Cardiac muscle cell (in vitro differentiated cells and primary cell): Measurements from ENCODE around the gene PDCD7. TPM values are rescaled to one million over a fixed set of nuclear protein-coding genes. Genes with fewer than 3 reads are reported as not detected.
"Not testable (repeated sequence)": the region's sequence is repeated elsewhere in the genome, so short reads cannot be mapped to it uniquely, and the experiment has no call there.

Experiments used
- DNase-seq, 2 donors: peaks; one replicate each; pipeline versions ENCODE4 v3.0.0 to v3.0.0-alpha.2; 2010 to 2017; ENCODE audit warnings: low read depth in 1 of 2, low spot score in 1 of 2
- H3K27ac ChIP-seq: fragments of 200-600 bp; sonication (generic); 2 replicates; pipeline ENCODE4 v1.5.1; 2016
- H3K27me3 ChIP-seq: fragments of 200-600 bp; sonication (generic); 2 replicates; pipeline ENCODE4 v1.6.0; 2016; ENCODE audit warnings: control low read depth
- H3K36me3 ChIP-seq: fragments of 200-600 bp; sonication (generic); 2 replicates; pipeline ENCODE4 v1.5.1; 2016; ENCODE audit warnings: control low read depth
- H3K4me1 ChIP-seq: fragments of 200-600 bp; sonication (generic); 2 replicates; pipeline ENCODE4 v1.8.1; 2017; ENCODE audit warnings: low read depth, mild to moderate bottlenecking, mixed run types
- H3K4me3 ChIP-seq: fragments of 200-600 bp; sonication (generic); 2 replicates; pipeline ENCODE4 v1.5.1; 2016; ENCODE audit warnings: mild to moderate bottlenecking
- H3K9me3 ChIP-seq: fragments of 200-600 bp; sonication (generic); 2 replicates; pipeline ENCODE4 v1.5.1; 2017; ENCODE audit warnings: low read depth, mild to moderate bottlenecking, control low read depth
- polyA plus RNA-seq: library from polyadenylated mRNA; unstranded; fragments of >200 nt; fragmentation: Nextera tagmentation; extraction: Ambion mirVana; gene quantifications from 2 replicates; pipeline ENCODE4 v1.2.1, GENCODE V29; 2016
- total RNA-seq: library from RNA; depleted of rRNA; stranded (reverse); fragments of >200 nt; gene quantifications from 2 replicates; pipeline ENCODE4 v1.2.3, GENCODE V29; 2016
- TF ChIP-seq, protein P1 (sequence below): IDR thresholded peaks from 2 replicates; pipeline ENCODE4 v1.5.1; 2012; ENCODE audit warnings: low read depth, mild to moderate bottlenecking, low read length

The PDCD7 gene
- total and polyA plus RNA-seq, 2 experiments from 2014 or later: 18.7 to 35.5 TPM

DNA sequence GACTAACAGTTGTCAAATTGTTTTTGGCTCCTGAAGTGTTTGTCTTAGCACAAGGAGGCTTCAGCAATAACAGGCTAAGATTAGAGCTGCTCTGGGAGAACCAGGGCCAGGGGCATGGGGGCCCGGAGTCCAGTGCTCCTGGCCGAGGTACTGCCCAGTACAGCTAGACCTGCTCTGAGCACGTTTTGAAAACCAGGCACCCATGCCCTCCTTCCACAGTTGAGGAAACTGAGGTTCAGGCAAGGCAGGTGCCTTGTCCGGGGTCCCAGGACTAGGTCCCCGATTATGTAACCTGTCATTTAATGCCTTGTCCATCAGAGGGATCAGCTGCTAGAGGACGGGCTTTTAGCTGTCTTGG lies 37.9 kb downstream of the PDCD7 start:
- Histone ChIP-seq H3K4me3 (no peak overlapping the region), H3K27me3 (no peaks in the 10 kb centered on the region), H3K4me1 (no peaks in the 10 kb centered on the region), H3K27ac (no peak overlapping the region), H3K9me3 (no peaks in the 10 kb centered on the region), H3K36me3 (peaks cover 12% of the 10 kb centered on the region)
- DNase-seq: no peak
- TF ChIP-seq, protein P1, sequence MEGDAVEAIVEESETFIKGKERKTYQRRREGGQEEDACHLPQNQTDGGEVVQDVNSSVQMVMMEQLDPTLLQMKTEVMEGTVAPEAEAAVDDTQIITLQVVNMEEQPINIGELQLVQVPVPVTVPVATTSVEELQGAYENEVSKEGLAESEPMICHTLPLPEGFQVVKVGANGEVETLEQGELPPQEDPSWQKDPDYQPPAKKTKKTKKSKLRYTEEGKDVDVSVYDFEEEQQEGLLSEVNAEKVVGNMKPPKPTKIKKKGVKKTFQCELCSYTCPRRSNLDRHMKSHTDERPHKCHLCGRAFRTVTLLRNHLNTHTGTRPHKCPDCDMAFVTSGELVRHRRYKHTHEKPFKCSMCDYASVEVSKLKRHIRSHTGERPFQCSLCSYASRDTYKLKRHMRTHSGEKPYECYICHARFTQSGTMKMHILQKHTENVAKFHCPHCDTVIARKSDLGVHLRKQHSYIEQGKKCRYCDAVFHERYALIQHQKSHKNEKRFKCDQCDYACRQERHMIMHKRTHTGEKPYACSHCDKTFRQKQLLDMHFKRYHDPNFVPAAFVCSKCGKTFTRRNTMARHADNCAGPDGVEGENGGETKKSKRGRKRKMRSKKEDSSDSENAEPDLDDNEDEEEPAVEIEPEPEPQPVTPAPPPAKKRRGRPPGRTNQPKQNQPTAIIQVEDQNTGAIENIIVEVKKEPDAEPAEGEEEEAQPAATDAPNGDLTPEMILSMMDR: no peak

DNA sequence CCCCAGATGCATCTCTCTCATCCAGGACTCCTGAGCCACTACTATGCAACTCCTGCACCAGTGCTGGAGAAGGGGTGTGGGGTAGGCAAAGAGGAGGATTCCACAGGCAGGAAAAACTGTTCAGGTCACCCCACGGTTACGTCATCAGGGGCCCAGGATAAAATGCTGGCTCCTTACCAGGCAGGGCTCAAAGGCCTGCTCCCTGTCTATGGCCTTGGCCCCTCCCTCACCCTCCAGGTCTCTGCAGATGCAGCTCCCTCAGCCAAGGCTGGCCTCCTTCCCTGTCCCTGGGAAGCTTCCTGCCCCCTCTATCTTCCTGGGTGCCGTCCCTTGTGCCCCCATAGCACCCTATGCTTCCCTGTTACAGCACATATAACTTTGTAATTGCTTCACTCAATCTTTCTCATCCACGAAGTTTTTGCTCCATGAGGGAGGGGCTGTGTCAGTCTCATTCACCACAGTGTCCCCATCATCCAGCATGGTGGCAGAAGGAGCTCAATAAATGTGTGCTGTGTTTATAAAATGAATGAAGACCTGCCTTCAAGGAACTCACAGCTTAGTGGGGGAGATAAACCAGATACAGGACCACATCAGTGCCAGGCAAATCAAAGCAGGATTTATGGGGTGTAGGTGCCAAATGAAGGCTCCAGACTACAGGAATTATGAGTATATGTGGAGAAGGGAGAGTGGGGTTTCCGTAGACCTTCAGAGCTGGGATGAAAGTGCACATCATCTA lies 38.4 kb downstream of the PDCD7 start:
- Histone ChIP-seq H3K36me3 (peaks cover 12% of the 10 kb centered on the region), H3K27ac (no peak overlapping the region), H3K4me3 (no peak overlapping the region), H3K27me3 (no peaks in the 10 kb centered on the region), H3K4me1 (no peaks in the 10 kb centered on the region), H3K9me3 (no peaks in the 10 kb centered on the region)
- DNase-seq: peak in 1 of 2 donors; percentile 31
- TF ChIP-seq, protein P1: no peak

DNA sequence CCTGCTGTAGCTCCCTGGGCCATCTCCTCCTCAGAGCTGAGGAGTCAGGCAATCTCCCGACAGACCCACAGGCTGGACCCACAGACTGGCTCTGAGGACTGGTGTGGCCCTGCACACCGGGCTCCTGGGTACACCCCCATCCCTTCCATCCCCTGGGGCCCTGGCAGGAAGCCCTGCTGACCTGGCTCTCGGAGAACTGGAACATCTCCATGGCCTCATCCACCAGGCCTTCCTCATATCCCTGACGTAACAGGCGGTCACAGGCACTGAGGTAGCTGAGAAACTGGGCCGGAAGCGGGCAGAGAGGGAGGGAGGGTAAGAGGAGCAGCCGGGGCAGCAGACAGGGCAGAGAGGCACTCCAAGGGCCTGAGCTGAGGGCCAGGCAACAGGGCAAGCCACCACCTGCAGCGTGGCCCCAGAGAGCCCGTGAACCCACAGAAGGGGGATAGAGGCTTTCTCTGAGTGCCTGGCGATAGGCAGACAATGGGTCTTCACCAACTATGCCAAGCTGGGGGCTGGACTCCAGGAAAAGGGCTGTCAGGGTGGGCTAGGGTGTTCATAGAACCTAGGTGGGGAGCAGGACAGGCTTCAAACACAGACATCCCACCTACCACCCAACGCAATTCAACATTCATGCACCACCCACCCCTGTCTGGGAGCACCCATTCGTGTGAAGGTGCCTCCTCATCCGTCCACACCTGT lies 39.2 kb downstream of the PDCD7 start:
- DNase-seq: no peak
- H3K4me1 ChIP-seq: peaks cover 4% of the 10 kb centered on the region
- H3K27ac ChIP-seq: no peak overlapping the region
- no peaks in the 10 kb centered on the region for H3K9me3 ChIP-seq
- TF ChIP-seq, protein P1: no peak
- no peak overlapping the region for H3K4me3 ChIP-seq
- H3K27me3 ChIP-seq: no peaks in the 10 kb centered on the region
- H3K36me3 ChIP-seq: peaks cover 12% of the 10 kb centered on the region

DNA sequence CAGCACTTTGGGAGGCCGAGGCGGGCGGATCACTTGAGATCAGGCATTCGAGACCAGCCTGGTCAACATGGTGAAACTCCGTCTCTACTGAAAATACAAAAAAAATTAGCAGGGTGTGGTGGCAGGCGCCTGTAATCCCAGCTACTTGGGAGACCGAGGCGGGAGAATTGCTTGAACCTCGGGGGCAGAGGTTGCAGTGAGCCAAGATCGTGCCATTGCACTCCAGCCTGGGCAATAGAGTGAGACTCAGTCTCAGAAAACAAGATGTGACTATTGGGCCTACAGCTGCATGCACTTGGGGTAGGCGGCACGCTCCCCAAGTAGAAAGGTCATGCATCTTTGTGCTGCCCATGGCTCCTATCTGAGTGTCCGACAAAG lies 39.8 kb downstream of the PDCD7 start:
- peaks cover 10% of the 10 kb centered on the region for H3K4me1 ChIP-seq
- not testable (repeated sequence) for H3K4me3 ChIP-seq, H3K9me3 ChIP-seq, H3K27me3 ChIP-seq, H3K27ac ChIP-seq, H3K36me3 ChIP-seq, DNase-seq

DNA sequence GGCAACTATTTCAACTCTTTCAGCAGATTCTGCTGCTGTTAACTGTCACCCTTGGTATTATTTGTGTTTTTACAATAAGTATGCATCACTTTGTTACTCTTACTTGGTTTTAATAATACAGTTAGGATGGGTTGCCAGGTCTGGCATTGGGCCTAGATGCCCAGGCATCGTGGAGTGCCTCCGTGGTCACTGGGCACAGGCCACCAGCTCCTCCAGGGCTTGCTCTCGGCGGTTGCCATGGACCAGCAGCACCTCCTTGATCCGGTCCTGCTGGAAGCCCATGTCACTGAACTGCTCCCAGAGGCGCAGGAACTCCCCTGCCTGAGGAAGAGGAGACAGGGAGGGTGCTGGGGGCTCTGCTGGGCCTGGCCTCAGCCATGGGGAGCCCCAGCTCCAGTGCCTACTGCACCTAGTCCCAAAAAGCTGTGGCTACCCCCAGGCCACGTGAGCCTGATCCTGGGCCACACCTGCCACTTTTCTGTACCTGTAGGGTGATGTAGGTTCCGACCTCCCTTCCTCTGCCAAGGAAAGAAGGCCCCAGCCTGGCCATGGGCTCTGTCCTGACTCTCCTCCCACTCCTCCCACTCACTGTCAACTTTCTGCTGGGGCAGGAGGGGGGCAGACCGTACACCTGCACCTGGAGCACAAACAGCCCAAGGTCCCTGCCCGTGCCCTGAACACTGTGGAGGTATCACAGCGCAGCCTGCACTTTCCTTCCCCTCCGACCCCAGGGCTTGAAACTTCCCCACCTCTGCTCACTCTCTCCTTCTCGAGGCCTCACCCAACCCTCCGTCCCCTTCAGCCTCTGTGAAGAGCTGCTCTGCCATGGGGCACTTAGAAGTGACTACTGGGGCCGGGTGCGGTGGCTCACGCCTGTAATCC lies 40.5 kb downstream of the PDCD7 start:
- TF ChIP-seq, protein P1: no peak
- peaks cover 3% of the 10 kb centered on the region for H3K36me3 ChIP-seq
- H3K9me3 ChIP-seq: no peaks in the 10 kb centered on the region
- H3K4me1 ChIP-seq: peaks cover 12% of the 10 kb centered on the region
- no peak for DNase-seq
- no peak overlapping the region for H3K4me3 ChIP-seq
- H3K27ac ChIP-seq: no peak overlapping the region
- H3K27me3 ChIP-seq: no peaks in the 10 kb centered on the region
